ENCODE measurements around the gene MAD1L1. TPM values are rescaled to one million over a fixed set of nuclear protein-coding genes. Genes with fewer than 3 reads are reported as not detected.

Gene MAD1L1
- total RNA-seq, 1 experiment from 2014 or later, result 38.5 TPM

DNA sequence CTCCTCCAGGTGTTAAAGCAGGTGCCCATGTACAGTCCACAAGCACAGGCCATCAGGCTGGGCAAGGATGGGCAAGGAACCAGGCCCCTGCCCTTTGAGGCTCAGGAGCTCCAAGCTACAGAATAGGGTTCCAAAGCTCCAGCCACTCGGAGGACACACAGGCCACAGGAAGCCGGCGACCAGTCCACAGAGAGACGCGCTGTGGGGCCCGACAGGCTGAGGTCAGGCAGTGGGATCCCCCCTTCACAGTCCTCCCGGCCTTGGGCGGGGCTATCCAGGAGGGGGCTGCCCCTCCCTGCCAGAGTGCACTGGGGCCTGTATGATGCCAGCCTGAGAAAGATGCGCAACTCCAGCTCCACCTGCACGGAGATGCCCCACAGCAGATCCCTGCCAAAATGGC lies 34.0 kb downstream of the MAD1L1 start:
- ChIA-PET RAD21 (ENCODE audit: low non-redundant PET in 1 of 2, low total read pairs in 2 of 2, uncharacterized antibody in 2 of 2, unreplicated experiment in 2 of 2) (no interaction called here), CTCF (no interaction called here), POLR2A (no interaction called here)
- TF ChIP-seq SRF (IDR thresholded peaks at IDR 0.05; ENCODE audit: low read depth), result no peak
- TF ChIP-seq EGR1 (IDR thresholded peaks at IDR 0.05; ENCODE audit: low read depth), result no peak
- no peak for TF ChIP-seq SP1 (IDR thresholded peaks at IDR 0.05; ENCODE audit: low read depth)
- no peak for TF ChIP-seq POLR2A (IDR thresholded peaks at IDR 0.05; ENCODE audit: borderline replicate concordance, extremely low read depth, insufficient read depth, insufficient read length)
- TF ChIP-seq ZFX (IDR thresholded peaks at IDR 0.05), result no peak
- no peak for TF ChIP-seq ZNF274 (IDR thresholded peaks at IDR 0.05; ENCODE audit: low read depth, low read length)
- TF ChIP-seq, protein P1, sequence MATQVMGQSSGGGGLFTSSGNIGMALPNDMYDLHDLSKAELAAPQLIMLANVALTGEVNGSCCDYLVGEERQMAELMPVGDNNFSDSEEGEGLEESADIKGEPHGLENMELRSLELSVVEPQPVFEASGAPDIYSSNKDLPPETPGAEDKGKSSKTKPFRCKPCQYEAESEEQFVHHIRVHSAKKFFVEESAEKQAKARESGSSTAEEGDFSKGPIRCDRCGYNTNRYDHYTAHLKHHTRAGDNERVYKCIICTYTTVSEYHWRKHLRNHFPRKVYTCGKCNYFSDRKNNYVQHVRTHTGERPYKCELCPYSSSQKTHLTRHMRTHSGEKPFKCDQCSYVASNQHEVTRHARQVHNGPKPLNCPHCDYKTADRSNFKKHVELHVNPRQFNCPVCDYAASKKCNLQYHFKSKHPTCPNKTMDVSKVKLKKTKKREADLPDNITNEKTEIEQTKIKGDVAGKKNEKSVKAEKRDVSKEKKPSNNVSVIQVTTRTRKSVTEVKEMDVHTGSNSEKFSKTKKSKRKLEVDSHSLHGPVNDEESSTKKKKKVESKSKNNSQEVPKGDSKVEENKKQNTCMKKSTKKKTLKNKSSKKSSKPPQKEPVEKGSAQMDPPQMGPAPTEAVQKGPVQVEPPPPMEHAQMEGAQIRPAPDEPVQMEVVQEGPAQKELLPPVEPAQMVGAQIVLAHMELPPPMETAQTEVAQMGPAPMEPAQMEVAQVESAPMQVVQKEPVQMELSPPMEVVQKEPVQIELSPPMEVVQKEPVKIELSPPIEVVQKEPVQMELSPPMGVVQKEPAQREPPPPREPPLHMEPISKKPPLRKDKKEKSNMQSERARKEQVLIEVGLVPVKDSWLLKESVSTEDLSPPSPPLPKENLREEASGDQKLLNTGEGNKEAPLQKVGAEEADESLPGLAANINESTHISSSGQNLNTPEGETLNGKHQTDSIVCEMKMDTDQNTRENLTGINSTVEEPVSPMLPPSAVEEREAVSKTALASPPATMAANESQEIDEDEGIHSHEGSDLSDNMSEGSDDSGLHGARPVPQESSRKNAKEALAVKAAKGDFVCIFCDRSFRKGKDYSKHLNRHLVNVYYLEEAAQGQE (IDR thresholded peaks at IDR 0.05; ENCODE audit: low read depth), result no peak
- TF ChIP-seq, protein P2, sequence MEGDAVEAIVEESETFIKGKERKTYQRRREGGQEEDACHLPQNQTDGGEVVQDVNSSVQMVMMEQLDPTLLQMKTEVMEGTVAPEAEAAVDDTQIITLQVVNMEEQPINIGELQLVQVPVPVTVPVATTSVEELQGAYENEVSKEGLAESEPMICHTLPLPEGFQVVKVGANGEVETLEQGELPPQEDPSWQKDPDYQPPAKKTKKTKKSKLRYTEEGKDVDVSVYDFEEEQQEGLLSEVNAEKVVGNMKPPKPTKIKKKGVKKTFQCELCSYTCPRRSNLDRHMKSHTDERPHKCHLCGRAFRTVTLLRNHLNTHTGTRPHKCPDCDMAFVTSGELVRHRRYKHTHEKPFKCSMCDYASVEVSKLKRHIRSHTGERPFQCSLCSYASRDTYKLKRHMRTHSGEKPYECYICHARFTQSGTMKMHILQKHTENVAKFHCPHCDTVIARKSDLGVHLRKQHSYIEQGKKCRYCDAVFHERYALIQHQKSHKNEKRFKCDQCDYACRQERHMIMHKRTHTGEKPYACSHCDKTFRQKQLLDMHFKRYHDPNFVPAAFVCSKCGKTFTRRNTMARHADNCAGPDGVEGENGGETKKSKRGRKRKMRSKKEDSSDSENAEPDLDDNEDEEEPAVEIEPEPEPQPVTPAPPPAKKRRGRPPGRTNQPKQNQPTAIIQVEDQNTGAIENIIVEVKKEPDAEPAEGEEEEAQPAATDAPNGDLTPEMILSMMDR (IDR thresholded peaks at IDR 0.05 in 2 of 3, conservative IDR thresholded peaks at IDR 0.05 in 1 of 3; ENCODE audit: borderline replicate concordance in 1 of 3, insufficient read depth in 1 of 3, low read depth in 2 of 3, low read length in 2 of 3), result no peak
- TF ChIP-seq, protein P3, sequence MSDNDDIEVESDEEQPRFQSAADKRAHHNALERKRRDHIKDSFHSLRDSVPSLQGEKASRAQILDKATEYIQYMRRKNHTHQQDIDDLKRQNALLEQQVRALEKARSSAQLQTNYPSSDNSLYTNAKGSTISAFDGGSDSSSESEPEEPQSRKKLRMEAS (IDR thresholded peaks at IDR 0.05), result no peak
- TF ChIP-seq JUND (IDR thresholded peaks at IDR 0.05), result no peak
- TF ChIP-seq ELF1 (IDR thresholded peaks at IDR 0.05; ENCODE audit: borderline replicate concordance, low read depth), result no peak
- no peak for TF ChIP-seq RAD21 (IDR thresholded peaks at IDR 0.05; ENCODE audit: low read depth)
- TF ChIP-seq TCF7L2 (IDR thresholded peaks at IDR 0.05; ENCODE audit: borderline replicate concordance, extremely low read depth, insufficient read depth, insufficient read length), result no peak
- TF ChIP-seq, protein P4, sequence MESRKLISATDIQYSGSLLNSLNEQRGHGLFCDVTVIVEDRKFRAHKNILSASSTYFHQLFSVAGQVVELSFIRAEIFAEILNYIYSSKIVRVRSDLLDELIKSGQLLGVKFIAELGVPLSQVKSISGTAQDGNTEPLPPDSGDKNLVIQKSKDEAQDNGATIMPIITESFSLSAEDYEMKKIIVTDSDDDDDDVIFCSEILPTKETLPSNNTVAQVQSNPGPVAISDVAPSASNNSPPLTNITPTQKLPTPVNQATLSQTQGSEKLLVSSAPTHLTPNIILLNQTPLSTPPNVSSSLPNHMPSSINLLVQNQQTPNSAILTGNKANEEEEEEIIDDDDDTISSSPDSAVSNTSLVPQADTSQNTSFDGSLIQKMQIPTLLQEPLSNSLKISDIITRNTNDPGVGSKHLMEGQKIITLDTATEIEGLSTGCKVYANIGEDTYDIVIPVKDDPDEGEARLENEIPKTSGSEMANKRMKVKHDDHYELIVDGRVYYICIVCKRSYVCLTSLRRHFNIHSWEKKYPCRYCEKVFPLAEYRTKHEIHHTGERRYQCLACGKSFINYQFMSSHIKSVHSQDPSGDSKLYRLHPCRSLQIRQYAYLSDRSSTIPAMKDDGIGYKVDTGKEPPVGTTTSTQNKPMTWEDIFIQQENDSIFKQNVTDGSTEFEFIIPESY (IDR thresholded peaks at IDR 0.05; ENCODE audit: extremely low read depth, insufficient replicate concordance, low read length), result no peak
- TF ChIP-seq, protein P5, sequence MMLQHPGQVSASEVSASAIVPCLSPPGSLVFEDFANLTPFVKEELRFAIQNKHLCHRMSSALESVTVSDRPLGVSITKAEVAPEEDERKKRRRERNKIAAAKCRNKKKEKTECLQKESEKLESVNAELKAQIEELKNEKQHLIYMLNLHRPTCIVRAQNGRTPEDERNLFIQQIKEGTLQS (IDR thresholded peaks at IDR 0.05), result no peak
- TF ChIP-seq CEBPB (IDR thresholded peaks at IDR 0.05; ENCODE audit: low read depth), result no peak
- TF ChIP-seq POLR2AphosphoS5 (IDR thresholded peaks at IDR 0.05; ENCODE audit: low read depth, low read length), result no peak
- TF ChIP-seq SIN3A (IDR thresholded peaks at IDR 0.05; ENCODE audit: low read depth), result no peak
- no peak for TF ChIP-seq FOSL1 (IDR thresholded peaks at IDR 0.05; ENCODE audit: low read depth)
- TF ChIP-seq CBX3 (IDR thresholded peaks at IDR 0.05; ENCODE audit: low read depth), result no peak
- no TSS peak for BruUV-seq (replicated peaks)
- H3K27ac ChIP-seq (ENCODE audit: low read depth, low read length), result no peak overlapping the region
- no peak overlapping the region for H3K9ac ChIP-seq (ENCODE audit: low read length)
- H2AFZ ChIP-seq (ENCODE audit: low read depth, low read length, poor library complexity, severe bottlenecking), result no peak overlapping the region
- H3K4me3 ChIP-seq (replicated peaks in 1 of 2; ENCODE audit: low read depth in 1 of 2, low read length in 2 of 2), result no peak overlapping the region
- no peak overlapping the region for H3K4me2 ChIP-seq (ENCODE audit: low read length)
- H3K36me3 ChIP-seq (ENCODE audit: control insufficient read depth in 1 of 2, insufficient read depth in 2 of 2, low read length in 2 of 2), result peaks cover 3 to 28% of the 10 kb centered on the region in 2 experiments
- peaks cover 8% of the 10 kb centered on the region for H3K79me2 ChIP-seq (ENCODE audit: insufficient read depth, low read length)
- H3K27me3 ChIP-seq (ENCODE audit: insufficient read depth, low read length), result no peaks in the 10 kb centered on the region
- H3K9me3 ChIP-seq (ENCODE audit: control insufficient read depth in 1 of 2, insufficient read depth in 1 of 2, low read depth in 1 of 2, low read length in 2 of 2), result peaks cover 0 to 11% of the 10 kb centered on the region in 2 experiments; a peak in 2 of 4 replicates
- no peak for DNase-seq (ENCODE audit: low read depth, low spot score)
- H3K4me1 ChIP-seq (ENCODE audit: control insufficient read depth in 1 of 2, insufficient read depth in 2 of 2, low read length in 2 of 2), result no peaks in the 10 kb centered on the region
- H3K9me2 ChIP-seq (ENCODE audit: insufficient read depth), result no peaks in the 10 kb centered on the region
- no peaks in the 10 kb centered on the region for H4K20me1 ChIP-seq (ENCODE audit: insufficient read depth)
- no peak for ATAC-seq
- intact Hi-C loops (cut with micrococcal nuclease), result no loop called here
